DMS53 (cell line): Measurements from ENCODE around the gene GIT1.

ENCODE experiments used
- DNase-seq: peaks from one replicate; lab custom pipeline; 2025; lab: John Stamatoyannopoulos, UW

Gene GIT1

GRCh38 chr17:29579866-29580771 lies 9.3 kb downstream of the GIT1 start:
- peak; percentile 90 for DNase-seq

- DNase-seq = no peak
Observed at GRCh38 chr17:29578626-29579485, 10.6 kb downstream of the GIT1 start.

GRCh38 chr17:29577385-29578211 lies 11.8 kb downstream of the GIT1 start:
- DNase-seq = no peak

- no peak for DNase-seq
Observed at GRCh38 chr17:29577001-29577370, 12.5 kb downstream of the GIT1 start.

- DNase-seq = no peak
Observed at GRCh38 chr17:29576214-29577000, 13.0 kb downstream of the GIT1 start.

GRCh38 chr17:29575511-29576213 lies 13.8 kb downstream of the GIT1 start:
- no peak for DNase-seq

- peak; percentile 79 for DNase-seq
Observed at GRCh38 chr17:29574732-29575510, 14.5 kb downstream of the GIT1 start.

- no peak for DNase-seq
Observed at GRCh38 chr17:29573871-29574731, 15.3 kb downstream of the GIT1 start.

GRCh38 chr17:29573558-29573869 lies 15.9 kb downstream of the GIT1 start:
- DNase-seq = no peak

- no peak for DNase-seq
Observed at GRCh38 chr17:29572691-29573557, 16.5 kb downstream of the GIT1 start.

GRCh38 chr17:29571883-29572681 lies 17.4 kb downstream of the GIT1 start:
- no peak for DNase-seq

GRCh38 chr17:29571486-29571882 lies 18.0 kb downstream of the GIT1 start:
- no peak for DNase-seq

GRCh38 chr17:29570521-29570920 lies 18.9 kb downstream of the GIT1 start:
- DNase-seq = no peak

- peak; percentile 51 for DNase-seq
Observed at GRCh38 chr17:29569245-29569950, 20.1 kb downstream of the GIT1 start.

- peak; percentile 94 for DNase-seq
Observed at GRCh38 chr17:29568331-29569244, 20.9 kb downstream of the GIT1 start, which contains the start of gene TP53I13. Gene TP53I13, plus strand, starts transcription at chr17:29568701. Its CDS starts 58 bp downstream, at chr17:29568759.
